WTC11 (cell line): ENCODE measurements around the gene SPDEF. TPM values are rescaled to one million over a fixed set of nuclear protein-coding genes. Genes with fewer than 3 reads are reported as not detected.
A peak's percentile ranks its signal among the peaks of the same experiment; 100 is the strongest.

Experiments
- ATAC-seq: fragments of 200-7000 bp; cut with Tn5 transposase; 2 replicates; pipeline ENCODE4 v1.10.0; 2021; ENCODE audit warnings: mild to moderate bottlenecking, moderate library complexity
- CTCF ChIA-PET: fragments of 300-600 bp; sonication (Branson Sonifier 250); formaldehyde crosslinking; loops from one replicate; lab custom pipeline; 2021; ENCODE audit warnings: antibody characterized with exemption; lab: Charles Lee
- POLR2A ChIA-PET: fragments of 350-600 bp; sonication (Branson Sonifier 250); formaldehyde crosslinking; loops from one replicate; lab custom pipeline; 2021; ENCODE audit warnings: antibody characterized with exemption; lab: Charles Lee
- DNase-seq: peaks from one replicate; pipeline ENCODE4 v3.0.0; 2021; ENCODE audit warnings: low spot score
- H3K27ac Mint-ChIP-seq: 2 replicates; pipeline ENCODE4 v1.8.0; 2021; ENCODE audit warnings: mixed read lengths
- H3K27me3 Mint-ChIP-seq: 2 replicates; pipeline ENCODE4 v1.8.0; 2021; ENCODE audit warnings: low read depth, mild to moderate bottlenecking, moderate library complexity, mixed read lengths
- H3K36me3 Mint-ChIP-seq: 2 replicates; pipeline ENCODE4 v1.8.0; 2021; ENCODE audit warnings: mixed read lengths
- H3K4me1 Mint-ChIP-seq: 2 replicates; pipeline ENCODE4 v1.8.0; 2022; ENCODE audit warnings: mixed read lengths
- H3K4me3 Mint-ChIP-seq: 2 replicates; pipeline ENCODE4 v1.8.0; 2021; ENCODE audit warnings: mild to moderate bottlenecking, moderate library complexity, mixed read lengths
- H3K9me3 Mint-ChIP-seq: 2 replicates; pipeline ENCODE4 v1.8.0; 2021; ENCODE audit warnings: mixed read lengths
- CREM ChIP-seq: sonication (generic); formaldehyde crosslinking; IDR thresholded peaks from 2 replicates; pipeline ENCODE4 v1.8.1; 2022; ENCODE audit warnings: mild to moderate bottlenecking, missing genetic modification reagents, moderate library complexity
- ESRRA ChIP-seq: sonication (generic); formaldehyde crosslinking; IDR thresholded peaks from 2 replicates; pipeline ENCODE4 v1.8.1; 2022; ENCODE audit warnings: mild to moderate bottlenecking, missing genetic modification reagents, borderline replicate concordance
- ETV6 ChIP-seq: sonication (generic); formaldehyde crosslinking; IDR thresholded peaks from 2 replicates; pipeline ENCODE4 v1.8.1; 2022; ENCODE audit warnings: mild to moderate bottlenecking, missing genetic modification reagents
- FOXK1 ChIP-seq: sonication (generic); formaldehyde crosslinking; IDR thresholded peaks from 2 replicates; pipeline ENCODE4 v1.8.0; 2022; ENCODE audit warnings: mild to moderate bottlenecking, moderate library complexity, missing genetic modification reagents
- FOXP1 ChIP-seq: sonication (generic); formaldehyde crosslinking; IDR thresholded peaks from 2 replicates; pipeline ENCODE4 v1.8.0; 2022; ENCODE audit warnings: missing genetic modification reagents, mild to moderate bottlenecking, moderate library complexity, borderline replicate concordance
- MLX ChIP-seq: sonication (generic); formaldehyde crosslinking; IDR thresholded peaks from 2 replicates; pipeline ENCODE4 v1.8.1; 2023; ENCODE audit warnings: mild to moderate bottlenecking, missing genetic modification reagents, moderate library complexity
- MYBL2 ChIP-seq: sonication (generic); formaldehyde crosslinking; IDR thresholded peaks from 2 replicates; pipeline ENCODE4 v1.8.1; 2023; ENCODE audit warnings: mild to moderate bottlenecking, moderate library complexity, missing genetic modification reagents
- NFE2L1 ChIP-seq: sonication (generic); formaldehyde crosslinking; IDR thresholded peaks from 2 replicates; pipeline ENCODE4 v1.8.1; 2023; ENCODE audit warnings: missing genetic modification reagents
- NR3C1 ChIP-seq: sonication (generic); formaldehyde crosslinking; conservative IDR thresholded peaks from 2 replicates; pipeline ENCODE4 v1.8.1; 2023; ENCODE audit warnings: low read depth, mild to moderate bottlenecking, missing genetic modification reagents
- RELA ChIP-seq: sonication (generic); formaldehyde crosslinking; IDR thresholded peaks from 2 replicates; pipeline ENCODE4 v1.8.1; 2022; ENCODE audit warnings: missing genetic modification reagents, mild to moderate bottlenecking, borderline replicate concordance
- SMAD3 ChIP-seq: sonication (generic); formaldehyde crosslinking; IDR thresholded peaks from 2 replicates; pipeline ENCODE4 v1.8.0; 2022; ENCODE audit warnings: missing genetic modification reagents, mild to moderate bottlenecking, borderline replicate concordance
- SMAD4 ChIP-seq: sonication (generic); formaldehyde crosslinking; IDR thresholded peaks from 2 replicates; pipeline ENCODE4 v1.8.0; 2022; ENCODE audit warnings: mild to moderate bottlenecking, missing genetic modification reagents
- SOX15 ChIP-seq: fragments of 250-450 bp; sonication (Bioruptor Pico); IDR thresholded peaks from 2 replicates; pipeline ENCODE4 v1.9.0; 2021; ENCODE audit warnings: mild to moderate bottlenecking
- TCF7 ChIP-seq: sonication (generic); formaldehyde crosslinking; IDR thresholded peaks from 2 replicates; pipeline ENCODE4 v1.8.0; 2022; ENCODE audit warnings: mild to moderate bottlenecking, low read depth, missing genetic modification reagents, moderate library complexity
- TEAD1 ChIP-seq: sonication (generic); formaldehyde crosslinking; IDR thresholded peaks from 2 replicates; pipeline ENCODE4 v1.8.0; 2022; ENCODE audit warnings: mild to moderate bottlenecking, missing genetic modification reagents
- TP53 ChIP-seq: sonication (generic); formaldehyde crosslinking; IDR thresholded peaks from 2 replicates; pipeline ENCODE4 v1.8.1; 2023; ENCODE audit warnings: mild to moderate bottlenecking, missing genetic modification reagents
- USF1 ChIP-seq: sonication (generic); formaldehyde crosslinking; IDR thresholded peaks from 2 replicates; pipeline ENCODE4 v1.8.0; 2022; ENCODE audit warnings: mild to moderate bottlenecking, missing genetic modification reagents
- USF2 ChIP-seq: sonication (generic); formaldehyde crosslinking; IDR thresholded peaks from 2 replicates; pipeline ENCODE4 v1.8.1; 2023; ENCODE audit warnings: mild to moderate bottlenecking, missing genetic modification reagents, moderate library complexity
- ZNF121 ChIP-seq: sonication (generic); formaldehyde crosslinking; IDR thresholded peaks from 2 replicates; pipeline ENCODE4 v1.8.0; 2023; ENCODE audit warnings: missing genetic modification reagents
- ZNF138 ChIP-seq: sonication (generic); formaldehyde crosslinking; conservative IDR thresholded peaks from 2 replicates; pipeline ENCODE4 v1.8.1; 2022; ENCODE audit warnings: mild to moderate bottlenecking, moderate library complexity, missing genetic modification reagents
- ZNF317 ChIP-seq: sonication (generic); formaldehyde crosslinking; IDR thresholded peaks from 2 replicates; pipeline ENCODE4 v1.8.1; 2023; ENCODE audit warnings: low read depth, mild to moderate bottlenecking, moderate library complexity, missing genetic modification reagents, borderline replicate concordance
- total RNA-seq: library from RNA; stranded (reverse); gene quantifications from 3 replicates; pipeline ENCODE4 v1.2.3, GENCODE V29; 2021
- TF ChIP-seq, protein P1 (sequence below): sonication (generic); formaldehyde crosslinking; IDR thresholded peaks from 2 replicates; pipeline ENCODE4 v1.8.1; 2023; ENCODE audit warnings: mild to moderate bottlenecking, missing genetic modification reagents, borderline replicate concordance
- TF ChIP-seq, protein P2 (sequence below): sonication (generic); formaldehyde crosslinking; IDR thresholded peaks from 2 replicates; pipeline ENCODE4 v1.8.0; 2022; ENCODE audit warnings: mild to moderate bottlenecking, missing genetic modification reagents
- TF ChIP-seq, protein P3 (sequence below): sonication (generic); formaldehyde crosslinking; conservative IDR thresholded peaks from 2 replicates; pipeline ENCODE4 v1.8.1; 2022; ENCODE audit warnings: mild to moderate bottlenecking, missing genetic modification reagents
- TF ChIP-seq, protein P4 (sequence below): sonication (generic); formaldehyde crosslinking; IDR thresholded peaks from 2 replicates; pipeline ENCODE4 v1.8.0; 2022; ENCODE audit warnings: mild to moderate bottlenecking, missing genetic modification reagents
- TF ChIP-seq, protein P5 (sequence below): fragments of 250-450 bp; sonication (Bioruptor Pico); conservative IDR thresholded peaks from 2 replicates; pipeline ENCODE4 v1.9.0; 2021; ENCODE audit warnings: mild to moderate bottlenecking

The SPDEF gene
- total RNA-seq, 1 experiment from 2014 or later = 0.72 TPM

DNA sequence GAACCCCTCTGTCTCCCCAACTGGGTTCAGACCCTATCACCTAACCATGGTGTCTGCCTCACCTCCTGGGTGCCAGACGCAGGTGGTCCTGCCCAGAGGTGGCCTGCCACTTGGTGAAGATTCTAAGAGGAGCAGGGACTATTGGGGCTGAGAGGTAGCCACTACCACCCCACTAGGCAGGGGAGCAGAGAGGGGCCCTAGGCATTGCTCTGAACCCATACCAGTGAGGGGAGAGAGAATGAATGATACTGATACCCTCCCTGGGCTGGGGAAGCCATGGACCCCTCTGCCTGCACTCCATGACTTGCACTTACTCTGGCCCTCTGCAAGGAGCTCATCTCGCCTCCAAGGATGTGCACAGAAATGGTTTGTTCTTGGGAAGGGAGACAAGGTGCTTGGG, 31.7 kb upstream of the SPDEF start:
- TF ChIP-seq ZNF317 (CRISPR knock-in tag) = no peak
- TF ChIP-seq SMAD4 = no peak
- TF ChIP-seq SMAD3 (CRISPR knock-in tag) = no peak
- TF ChIP-seq TCF7 (CRISPR knock-in tag) = no peak
- TF ChIP-seq USF1 = no peak
- no peak for TF ChIP-seq ZNF121 (CRISPR knock-in tag)
- TF ChIP-seq NR3C1 (CRISPR knock-in tag) = no peak
- TF ChIP-seq, protein P1, sequence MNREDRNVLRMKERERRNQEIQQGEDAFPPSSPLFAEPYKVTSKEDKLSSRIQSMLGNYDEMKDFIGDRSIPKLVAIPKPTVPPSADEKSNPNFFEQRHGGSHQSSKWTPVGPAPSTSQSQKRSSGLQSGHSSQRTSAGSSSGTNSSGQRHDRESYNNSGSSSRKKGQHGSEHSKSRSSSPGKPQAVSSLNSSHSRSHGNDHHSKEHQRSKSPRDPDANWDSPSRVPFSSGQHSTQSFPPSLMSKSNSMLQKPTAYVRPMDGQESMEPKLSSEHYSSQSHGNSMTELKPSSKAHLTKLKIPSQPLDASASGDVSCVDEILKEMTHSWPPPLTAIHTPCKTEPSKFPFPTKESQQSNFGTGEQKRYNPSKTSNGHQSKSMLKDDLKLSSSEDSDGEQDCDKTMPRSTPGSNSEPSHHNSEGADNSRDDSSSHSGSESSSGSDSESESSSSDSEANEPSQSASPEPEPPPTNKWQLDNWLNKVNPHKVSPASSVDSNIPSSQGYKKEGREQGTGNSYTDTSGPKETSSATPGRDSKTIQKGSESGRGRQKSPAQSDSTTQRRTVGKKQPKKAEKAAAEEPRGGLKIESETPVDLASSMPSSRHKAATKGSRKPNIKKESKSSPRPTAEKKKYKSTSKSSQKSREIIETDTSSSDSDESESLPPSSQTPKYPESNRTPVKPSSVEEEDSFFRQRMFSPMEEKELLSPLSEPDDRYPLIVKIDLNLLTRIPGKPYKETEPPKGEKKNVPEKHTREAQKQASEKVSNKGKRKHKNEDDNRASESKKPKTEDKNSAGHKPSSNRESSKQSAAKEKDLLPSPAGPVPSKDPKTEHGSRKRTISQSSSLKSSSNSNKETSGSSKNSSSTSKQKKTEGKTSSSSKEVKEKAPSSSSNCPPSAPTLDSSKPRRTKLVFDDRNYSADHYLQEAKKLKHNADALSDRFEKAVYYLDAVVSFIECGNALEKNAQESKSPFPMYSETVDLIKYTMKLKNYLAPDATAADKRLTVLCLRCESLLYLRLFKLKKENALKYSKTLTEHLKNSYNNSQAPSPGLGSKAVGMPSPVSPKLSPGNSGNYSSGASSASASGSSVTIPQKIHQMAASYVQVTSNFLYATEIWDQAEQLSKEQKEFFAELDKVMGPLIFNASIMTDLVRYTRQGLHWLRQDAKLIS (CRISPR knock-in tag) = no peak
- TF ChIP-seq, protein P2, sequence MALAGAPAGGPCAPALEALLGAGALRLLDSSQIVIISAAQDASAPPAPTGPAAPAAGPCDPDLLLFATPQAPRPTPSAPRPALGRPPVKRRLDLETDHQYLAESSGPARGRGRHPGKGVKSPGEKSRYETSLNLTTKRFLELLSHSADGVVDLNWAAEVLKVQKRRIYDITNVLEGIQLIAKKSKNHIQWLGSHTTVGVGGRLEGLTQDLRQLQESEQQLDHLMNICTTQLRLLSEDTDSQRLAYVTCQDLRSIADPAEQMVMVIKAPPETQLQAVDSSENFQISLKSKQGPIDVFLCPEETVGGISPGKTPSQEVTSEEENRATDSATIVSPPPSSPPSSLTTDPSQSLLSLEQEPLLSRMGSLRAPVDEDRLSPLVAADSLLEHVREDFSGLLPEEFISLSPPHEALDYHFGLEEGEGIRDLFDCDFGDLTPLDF = no peak
- no peak for TF ChIP-seq FOXK1 (CRISPR knock-in tag)
- no peak for TF ChIP-seq FOXP1 (CRISPR knock-in tag)
- no peak for TF ChIP-seq SOX15 (CRISPR knock-in tag)
- TF ChIP-seq CREM = no peak
- no peak for TF ChIP-seq ZNF138
- TF ChIP-seq NFE2L1 (CRISPR knock-in tag) = no peak
- TF ChIP-seq ETV6 = no peak
- TF ChIP-seq ESRRA (CRISPR knock-in tag) = no peak
- no peak for TF ChIP-seq USF2 (CRISPR knock-in tag)
- TF ChIP-seq TP53 = no peak
- TF ChIP-seq, all 79 proteins: peak for 0
- no peaks in the 10 kb centered on the region for H3K27me3 Mint-ChIP-seq
- ChIA-PET POLR2A (no interaction called here), CTCF (interaction anchor here (0.6 to 2.6 kb wide), 4 partner anchors 22 to 157 kb away, joined by 3 to 8 read pairs (median 4); no protein-coding TSS in a partner anchor)
- no peaks in the 10 kb centered on the region for H3K36me3 Mint-ChIP-seq
- 0 out of 2 replicates have a peak overlapping the region, but pooled peaks have one; percentile 37 for H3K27ac Mint-ChIP-seq
- no peak overlapping the region for H3K4me3 Mint-ChIP-seq
- no peak for ATAC-seq
- peaks cover 25% of the 10 kb centered on the region for H3K4me1 Mint-ChIP-seq
- no peak for DNase-seq
- no peaks in the 10 kb centered on the region for H3K9me3 Mint-ChIP-seq

DNA sequence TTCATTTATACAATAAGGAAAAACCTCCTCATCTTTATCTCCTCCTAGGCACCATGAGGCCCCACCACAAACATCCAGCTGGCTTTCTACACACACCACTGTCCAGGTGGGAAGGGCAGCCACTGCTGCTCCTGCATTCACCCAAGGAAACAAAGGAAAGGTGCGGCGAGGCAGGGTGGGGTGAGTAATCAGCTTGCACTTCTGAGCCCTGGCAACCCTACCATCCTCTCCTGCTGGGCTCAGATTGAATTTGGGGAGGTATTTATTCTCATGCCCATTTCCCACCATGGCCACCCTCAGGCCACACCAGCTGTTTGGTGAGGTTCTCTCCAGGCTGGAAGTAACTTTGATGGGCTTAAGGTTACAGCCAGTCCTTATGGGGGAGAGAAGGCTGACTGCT, 31.2 kb upstream of the SPDEF start:
- CTCF ChIA-PET = interaction anchor here (1.4 to 2.6 kb wide), 2 partner anchors 22 to 24 kb away, joined by 4 to 8 read pairs; no protein-coding TSS in a partner anchor
- Mint-ChIP-seq H3K9me3 (no peaks in the 10 kb centered on the region), H3K4me1 (peaks cover 25% of the 10 kb centered on the region), H3K27me3 (no peaks in the 10 kb centered on the region), H3K27ac (peak overlapping the region; percentile 55; the same call in 1 of the 2 replicates), H3K36me3 (no peaks in the 10 kb centered on the region), H3K4me3 (no peak overlapping the region)
- no peak for ATAC-seq
- POLR2A ChIA-PET = no interaction called here
- DNase-seq = no peak
- TF ChIP-seq USF2 (CRISPR knock-in tag) (no peak), FOXK1 (CRISPR knock-in tag) (no peak), MYBL2 (CRISPR knock-in tag) (no peak), ETV6 (no peak), MLX (CRISPR knock-in tag) (no peak), RELA (CRISPR knock-in tag) (no peak), TEAD1 (no peak)
- TF ChIP-seq, protein P3, sequence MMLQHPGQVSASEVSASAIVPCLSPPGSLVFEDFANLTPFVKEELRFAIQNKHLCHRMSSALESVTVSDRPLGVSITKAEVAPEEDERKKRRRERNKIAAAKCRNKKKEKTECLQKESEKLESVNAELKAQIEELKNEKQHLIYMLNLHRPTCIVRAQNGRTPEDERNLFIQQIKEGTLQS (CRISPR knock-in tag) = no peak
- TF ChIP-seq, protein P4, sequence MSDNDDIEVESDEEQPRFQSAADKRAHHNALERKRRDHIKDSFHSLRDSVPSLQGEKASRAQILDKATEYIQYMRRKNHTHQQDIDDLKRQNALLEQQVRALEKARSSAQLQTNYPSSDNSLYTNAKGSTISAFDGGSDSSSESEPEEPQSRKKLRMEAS (CRISPR knock-in tag) = no peak
- TF ChIP-seq, protein P5, sequence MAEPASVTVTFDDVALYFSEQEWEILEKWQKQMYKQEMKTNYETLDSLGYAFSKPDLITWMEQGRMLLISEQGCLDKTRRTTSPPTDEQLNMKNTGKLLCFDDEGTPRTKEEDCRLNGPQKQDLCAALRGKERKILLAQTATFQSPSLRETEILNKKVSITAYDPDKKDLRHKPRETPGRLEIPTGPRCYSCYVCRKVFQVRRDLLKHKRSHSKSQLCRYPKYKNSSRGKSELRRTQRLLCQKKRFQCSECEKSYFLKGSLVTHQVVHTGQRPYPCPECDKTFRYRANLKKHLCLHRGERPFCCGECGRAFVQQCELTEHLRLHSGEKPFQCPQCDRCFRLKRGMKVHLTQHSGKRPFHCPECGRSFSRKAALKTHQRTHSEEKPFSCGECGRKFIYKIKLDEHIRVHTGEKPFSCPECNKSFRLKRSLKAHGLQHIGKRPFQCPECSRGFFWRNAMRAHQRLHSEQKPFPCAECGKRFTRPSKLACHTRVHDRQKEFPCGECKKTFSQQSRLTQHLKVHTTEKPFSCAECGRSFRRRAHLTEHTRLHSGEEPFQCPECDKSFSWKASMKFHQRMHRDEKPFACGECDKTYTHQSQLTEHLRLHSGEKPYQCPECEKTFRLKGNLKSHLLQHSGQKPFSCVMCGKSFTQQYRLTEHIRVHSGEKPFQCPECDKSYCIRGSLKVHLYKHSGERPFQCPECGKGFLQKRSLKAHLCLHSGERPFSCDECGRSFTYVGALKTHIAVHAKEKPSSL = no peak
